ENCODE results near the gene SAMD5. TPM values are rescaled to one million over a fixed set of nuclear protein-coding genes. Genes with fewer than 3 reads are reported as not detected.

SAMD5 gene
- total and polyA plus RNA-seq, 2 of the 8 experiments (the other 6 are each of a cell fraction or from before 2014, with no cell fraction given): 0.02 to 0.04 TPM

GRCh38 chr6:147570681-147571080 lies 62.2 kb downstream of the SAMD5 start:
- Histone ChIP-seq H3K79me1 (ENCODE audit: low read depth, low read length) (no peaks in the 10 kb centered on the region), H3K14ac (ENCODE audit: insufficient read length) (no peak overlapping the region), H4K5ac (ENCODE audit: insufficient read length, low read depth, low read length) (no peak overlapping the region), H3K23me2 (ENCODE audit: low read depth, low read length) (no peaks in the 10 kb centered on the region), H3K4me2 (ENCODE audit: insufficient read depth in 1 of 2, low read depth in 2 of 2, low read length in 2 of 2) (no peak overlapping the region), H3K27ac (ENCODE audit: low read depth, low read length) (no peak overlapping the region), H4K91ac (replicated peaks; ENCODE audit: insufficient read length, low read length) (no peak overlapping the region), H3K56ac (replicated peaks; ENCODE audit: insufficient read length, low read depth, low read length) (no peak overlapping the region), H3K23ac (ENCODE audit: insufficient read length) (no peak overlapping the region), H4K8ac (ENCODE audit: extremely low read depth, insufficient read depth, low read length) (no peak overlapping the region), H2BK120ac (replicated peaks; ENCODE audit: low read depth, low read length) (no peak overlapping the region), H2BK15ac (ENCODE audit: low read length) (no peak overlapping the region), H2AK5ac (ENCODE audit: low read depth, low read length) (no peak overlapping the region), H2BK20ac (ENCODE audit: low read length) (no peak overlapping the region), H4K20me1 (replicated peaks in 1 of 2; ENCODE audit: control insufficient read depth in 1 of 2, insufficient read depth in 2 of 2, low read length in 2 of 2) (no peaks in the 10 kb centered on the region), H3K4ac (replicated peaks; ENCODE audit: insufficient read length, low read depth, low read length) (no peak overlapping the region), H3K18ac (ENCODE audit: extremely low read depth, low read length) (no peak overlapping the region), H3K4me3 (ENCODE audit: extremely low read depth in 1 of 4, insufficient read depth in 2 of 4, low read depth in 3 of 4, low read length in 4 of 4) (no peak overlapping the region), H2BK5ac (ENCODE audit: low read depth, low read length) (no peak overlapping the region), H3K9ac (replicated peaks in 1 of 4; ENCODE audit: extremely low read depth in 1 of 4, low read depth in 3 of 4, low read length in 3 of 4) (no peak overlapping the region), H3K79me2 (ENCODE audit: control insufficient read depth in 1 of 2, insufficient read depth in 2 of 2, low read length in 2 of 2) (no peaks in the 10 kb centered on the region), H3K27me3 (replicated peaks in 1 of 4; ENCODE audit: control insufficient read depth in 3 of 4, extremely low read depth in 1 of 4, insufficient read depth in 3 of 4, low read length in 3 of 4) (no peaks in the 10 kb centered on the region), H2AFZ (ENCODE audit: low read length) (no peak overlapping the region), H2BK12ac (ENCODE audit: low read depth, low read length) (no peak overlapping the region), H3K36me3 (ENCODE audit: control insufficient read depth in 2 of 4, insufficient read depth in 4 of 4, low read length in 3 of 4) (no peaks in the 10 kb centered on the region), H3K4me1 (replicated peaks in 1 of 4; ENCODE audit: control insufficient read depth in 3 of 4, insufficient read depth in 4 of 4, low read length in 3 of 4) (no peaks in the 10 kb centered on the region), H3K9me3 (ENCODE audit: insufficient read depth in 2 of 2, low read depth in 1 of 2, low read length in 1 of 2) (no peaks in the 10 kb centered on the region)
- CTCF ChIA-PET (ENCODE audit: partially characterized antibody): interaction anchor here (0.9 kb wide), 1 partner anchor 10 kb away, joined by 3 read pairs; no protein-coding TSS in a partner anchor
- FAIRE-seq (no peak), DNase-seq (ENCODE audit: low read depth in 1 of 2, low spot score in 2 of 2) (no peak)
- POLR2A ChIA-PET (ENCODE audit: partially characterized antibody): no interaction called here
- 93% methylated on average over 2 of the region's 2 CpGs; no CpG with 5 or more reads in 1 of the 2 experiments for WGBS, 2 experiments (ENCODE audit: extremely low coverage in 1 of 2, insufficient coverage in 1 of 2, insufficient read length in 1 of 2, insufficient replicate concordance in 2 of 2, low coverage in 1 of 2, low lambda C conversion rate in 2 of 2, missing lambda C conversion rate in 1 of 2)
- TF ChIP-seq CTBP2 (IDR thresholded peaks at IDR 0.05; ENCODE audit: borderline replicate concordance, insufficient read depth, insufficient read length, low read length) (no peak), BACH1 (IDR thresholded peaks at IDR 0.05; ENCODE audit: low read length) (no peak), TBP (IDR thresholded peaks at IDR 0.05; ENCODE audit: low read depth, low read length) (no peak), HDAC6 (IDR thresholded peaks at IDR 0.05; ENCODE audit: low read depth, low read length) (no peak), ASH2L (IDR thresholded peaks at IDR 0.05; ENCODE audit: low read length) (no peak), NRF1 (IDR thresholded peaks at IDR 0.05; ENCODE audit: low read depth, low read length) (no peak)
- TF ChIP-seq, protein P1, sequence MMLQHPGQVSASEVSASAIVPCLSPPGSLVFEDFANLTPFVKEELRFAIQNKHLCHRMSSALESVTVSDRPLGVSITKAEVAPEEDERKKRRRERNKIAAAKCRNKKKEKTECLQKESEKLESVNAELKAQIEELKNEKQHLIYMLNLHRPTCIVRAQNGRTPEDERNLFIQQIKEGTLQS (IDR thresholded peaks at IDR 0.05; ENCODE audit: insufficient read depth, low read depth, low read length): no peak

All from H1 (cell line).